Upper lobe of left lung (tissue), 4 donors: ENCODE results near the gene AGAP1.

Experiments
- EP300 ChIP-seq, 4 donors: sonication (generic); formaldehyde crosslinking; IDR thresholded peaks; one replicate each; pipeline ENCODE4 v1.5.1; 2017; ENCODE audit warnings: antibody characterized with exemption in 4 of 4, control low read depth in 2 of 4
- POLR2A ChIP-seq, 4 donors: fragments of 450-650 bp; IDR thresholded peaks; one replicate each; pipeline ENCODE4 v1.5.1; 2016 to 2017; ENCODE audit warnings: antibody characterized with exemption in 4 of 4, mild to moderate bottlenecking in 2 of 4
- POLR2AphosphoS5 ChIP-seq, 2 donors: sonication (generic); formaldehyde crosslinking; IDR thresholded peaks; one replicate each; pipeline ENCODE4 v1.5.1; 2017; ENCODE audit warnings: antibody characterized with exemption in 2 of 2
- TF ChIP-seq, protein P1 (sequence below), 6 experiments: fragments of 450-650 bp in 4 of 6; fragments of 200-600 bp in 2 of 6; sonication (generic) in 2 of 6; IDR thresholded peaks; one replicate each; pipeline ENCODE4 v1.5.1; 2016 to 2019; ENCODE audit warnings: antibody characterized with exemption in 6 of 6

DNA sequence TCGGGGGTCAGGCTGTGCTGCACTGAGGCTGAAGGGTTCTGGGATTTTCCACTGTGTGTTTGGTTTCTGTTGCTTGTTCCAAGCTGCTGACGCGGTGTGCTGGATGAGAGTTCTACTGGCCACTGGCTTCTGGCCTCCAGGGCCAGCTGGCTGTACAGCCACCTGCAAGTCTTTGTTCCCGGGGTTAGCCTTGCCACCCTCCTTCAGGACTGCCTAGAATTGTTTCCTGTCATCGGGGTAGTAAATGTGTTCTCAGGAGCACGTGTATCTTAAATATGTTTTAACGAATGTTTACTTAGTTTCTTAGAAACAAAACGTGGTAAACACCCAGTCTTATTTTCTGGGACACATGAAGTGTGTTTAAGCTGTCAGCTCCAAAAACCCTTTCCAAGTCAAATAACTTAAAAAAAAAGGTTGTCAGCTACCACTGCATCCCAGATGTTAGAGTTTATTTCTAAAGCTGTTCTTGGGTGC lies 231.2 kb downstream of the AGAP1 start:
- TF ChIP-seq, protein P1, sequence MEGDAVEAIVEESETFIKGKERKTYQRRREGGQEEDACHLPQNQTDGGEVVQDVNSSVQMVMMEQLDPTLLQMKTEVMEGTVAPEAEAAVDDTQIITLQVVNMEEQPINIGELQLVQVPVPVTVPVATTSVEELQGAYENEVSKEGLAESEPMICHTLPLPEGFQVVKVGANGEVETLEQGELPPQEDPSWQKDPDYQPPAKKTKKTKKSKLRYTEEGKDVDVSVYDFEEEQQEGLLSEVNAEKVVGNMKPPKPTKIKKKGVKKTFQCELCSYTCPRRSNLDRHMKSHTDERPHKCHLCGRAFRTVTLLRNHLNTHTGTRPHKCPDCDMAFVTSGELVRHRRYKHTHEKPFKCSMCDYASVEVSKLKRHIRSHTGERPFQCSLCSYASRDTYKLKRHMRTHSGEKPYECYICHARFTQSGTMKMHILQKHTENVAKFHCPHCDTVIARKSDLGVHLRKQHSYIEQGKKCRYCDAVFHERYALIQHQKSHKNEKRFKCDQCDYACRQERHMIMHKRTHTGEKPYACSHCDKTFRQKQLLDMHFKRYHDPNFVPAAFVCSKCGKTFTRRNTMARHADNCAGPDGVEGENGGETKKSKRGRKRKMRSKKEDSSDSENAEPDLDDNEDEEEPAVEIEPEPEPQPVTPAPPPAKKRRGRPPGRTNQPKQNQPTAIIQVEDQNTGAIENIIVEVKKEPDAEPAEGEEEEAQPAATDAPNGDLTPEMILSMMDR (IDR thresholded peaks at IDR 0.05): no peak
- TF ChIP-seq POLR2AphosphoS5 (IDR thresholded peaks at IDR 0.05) (no peak), POLR2A (IDR thresholded peaks at IDR 0.05) (no peak), EP300 (IDR thresholded peaks at IDR 0.05) (no peak)
